Retinal pigment epithelial cell (primary cell): ENCODE data around the gene DACT2.

ENCODE experiments used
- DNase-seq: peaks from one replicate; pipeline ENCODE4 v3.0.0-alpha.2; 2010; ENCODE audit warnings: low read depth
- H3K4me3 ChIP-seq: 2 replicates; pipeline ENCODE4 v1.5.1; 2011; ENCODE audit warnings: mild to moderate bottlenecking, low read length, control low read depth, moderate library complexity
- TF ChIP-seq, protein P1 (sequence below): conservative IDR thresholded peaks from 2 replicates; pipeline ENCODE4 v1.5.1; 2011; ENCODE audit warnings: low read depth, low read length, control low read depth, inconsistent platforms

The DACT2 gene

GRCh38 chr6:168303982-168304751 is 15.4 kb downstream of the DACT2 start:
- TF ChIP-seq, protein P1, sequence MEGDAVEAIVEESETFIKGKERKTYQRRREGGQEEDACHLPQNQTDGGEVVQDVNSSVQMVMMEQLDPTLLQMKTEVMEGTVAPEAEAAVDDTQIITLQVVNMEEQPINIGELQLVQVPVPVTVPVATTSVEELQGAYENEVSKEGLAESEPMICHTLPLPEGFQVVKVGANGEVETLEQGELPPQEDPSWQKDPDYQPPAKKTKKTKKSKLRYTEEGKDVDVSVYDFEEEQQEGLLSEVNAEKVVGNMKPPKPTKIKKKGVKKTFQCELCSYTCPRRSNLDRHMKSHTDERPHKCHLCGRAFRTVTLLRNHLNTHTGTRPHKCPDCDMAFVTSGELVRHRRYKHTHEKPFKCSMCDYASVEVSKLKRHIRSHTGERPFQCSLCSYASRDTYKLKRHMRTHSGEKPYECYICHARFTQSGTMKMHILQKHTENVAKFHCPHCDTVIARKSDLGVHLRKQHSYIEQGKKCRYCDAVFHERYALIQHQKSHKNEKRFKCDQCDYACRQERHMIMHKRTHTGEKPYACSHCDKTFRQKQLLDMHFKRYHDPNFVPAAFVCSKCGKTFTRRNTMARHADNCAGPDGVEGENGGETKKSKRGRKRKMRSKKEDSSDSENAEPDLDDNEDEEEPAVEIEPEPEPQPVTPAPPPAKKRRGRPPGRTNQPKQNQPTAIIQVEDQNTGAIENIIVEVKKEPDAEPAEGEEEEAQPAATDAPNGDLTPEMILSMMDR = no peak

DNA sequence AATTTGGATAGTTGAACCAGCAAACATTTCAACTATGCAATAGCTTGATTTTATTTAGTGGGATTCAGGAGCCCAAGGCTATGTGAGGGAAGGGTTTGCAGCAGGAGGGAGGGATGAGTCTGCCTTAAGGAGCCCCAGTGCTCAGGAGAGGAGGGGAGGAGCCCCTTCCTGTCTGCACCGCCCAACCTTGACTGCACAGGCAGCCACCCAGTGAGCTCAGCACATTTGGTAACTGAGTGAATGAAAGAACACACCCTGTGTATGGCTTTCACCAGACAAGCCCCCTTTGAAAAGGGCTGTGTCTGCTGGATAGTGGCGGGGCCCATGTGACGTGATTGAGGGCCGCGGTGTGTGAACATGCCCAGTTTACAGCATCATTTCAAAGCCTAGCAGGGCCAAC is 17.0 kb downstream of the DACT2 start:
- H3K4me3 ChIP-seq = no peak overlapping the region
- DNase-seq = no peak
- TF ChIP-seq, protein P1 = no peak

More at GRCh38 chr6:168303982-168304751, 15.4 kb downstream of the DACT2 start:
- no peak for DNase-seq
- H3K4me3 ChIP-seq = no peak overlapping the region

DNA sequence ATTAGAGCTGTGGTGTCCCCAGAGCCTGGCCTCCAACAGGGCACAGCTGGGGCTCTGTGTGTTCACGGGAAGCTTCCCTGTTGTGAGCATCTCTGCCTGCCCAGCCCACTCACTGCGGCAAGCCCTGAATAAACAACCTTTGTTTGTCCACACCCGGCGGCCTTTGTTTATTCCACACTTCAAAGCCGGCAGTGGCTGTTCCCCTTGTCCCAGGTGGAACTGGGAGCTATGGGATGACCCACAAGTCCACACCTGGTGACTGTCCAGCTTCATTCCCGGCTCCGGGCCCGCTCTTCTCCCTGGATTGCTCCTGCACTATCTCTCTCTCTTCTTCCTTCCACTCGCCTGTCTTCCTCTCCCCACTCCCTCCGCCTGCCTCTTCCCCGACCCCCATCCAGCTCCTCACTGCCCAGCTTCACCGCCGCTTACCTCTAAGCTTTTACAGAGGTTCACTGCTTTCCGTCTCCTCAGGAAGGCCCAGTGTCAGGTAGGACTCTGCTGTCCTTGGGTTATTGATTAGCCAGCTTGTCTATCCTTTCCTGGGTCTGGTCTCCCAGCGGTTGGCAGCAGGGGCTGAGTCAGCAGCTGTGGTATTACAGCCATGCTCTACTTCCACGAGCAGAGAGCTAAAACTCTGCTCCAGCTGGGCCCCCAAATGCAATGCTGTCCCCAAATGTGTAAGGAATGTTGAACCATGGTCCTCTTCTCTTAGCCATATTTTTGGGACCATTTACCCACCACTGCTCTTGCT is 17.8 kb downstream of the DACT2 start:
- no peak for DNase-seq
- no peak overlapping the region for H3K4me3 ChIP-seq
- TF ChIP-seq, protein P1 = no peak

DNA sequence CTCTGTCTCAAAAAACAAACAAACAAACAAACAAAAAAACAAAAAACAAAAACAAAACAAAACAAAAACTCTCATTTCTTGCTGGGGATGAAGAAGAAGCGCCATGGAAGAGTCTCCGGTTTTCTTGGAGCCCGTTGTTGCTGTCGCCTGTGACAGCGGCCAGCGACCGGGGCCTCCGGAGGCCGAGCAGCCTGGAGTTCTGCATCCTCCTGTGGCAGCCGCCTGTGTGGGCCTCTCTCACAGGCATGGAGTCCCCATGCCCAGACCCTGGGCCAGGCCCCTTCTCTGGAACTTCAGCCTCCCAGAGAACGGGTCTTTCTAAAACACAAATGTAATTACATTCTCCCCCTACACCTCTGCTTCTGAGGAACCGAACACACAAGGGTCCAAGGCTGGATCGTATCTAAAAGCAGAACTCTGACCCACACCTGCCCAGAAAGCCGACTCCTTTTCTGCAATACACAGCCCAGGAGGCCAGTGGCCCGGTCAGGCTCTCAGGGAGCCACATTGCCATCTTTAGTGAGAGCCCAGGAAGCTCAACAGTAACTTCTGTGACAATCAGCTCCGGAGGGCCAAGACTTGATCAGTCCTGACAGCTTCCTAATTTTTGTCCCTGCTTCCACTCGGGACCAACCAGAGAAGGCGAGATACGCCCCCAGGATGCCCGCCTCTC is 18.5 kb downstream of the DACT2 start:
- DNase-seq = no peak
- no peak overlapping the region for H3K4me3 ChIP-seq
- TF ChIP-seq, protein P1 = no peak

- TF ChIP-seq, protein P1 = no peak
- DNase-seq = no peak
- H3K4me3 ChIP-seq = no peak overlapping the region
Measured at GRCh38 chr6:168299541-168300511, 19.8 kb downstream of the DACT2 start.

DNA sequence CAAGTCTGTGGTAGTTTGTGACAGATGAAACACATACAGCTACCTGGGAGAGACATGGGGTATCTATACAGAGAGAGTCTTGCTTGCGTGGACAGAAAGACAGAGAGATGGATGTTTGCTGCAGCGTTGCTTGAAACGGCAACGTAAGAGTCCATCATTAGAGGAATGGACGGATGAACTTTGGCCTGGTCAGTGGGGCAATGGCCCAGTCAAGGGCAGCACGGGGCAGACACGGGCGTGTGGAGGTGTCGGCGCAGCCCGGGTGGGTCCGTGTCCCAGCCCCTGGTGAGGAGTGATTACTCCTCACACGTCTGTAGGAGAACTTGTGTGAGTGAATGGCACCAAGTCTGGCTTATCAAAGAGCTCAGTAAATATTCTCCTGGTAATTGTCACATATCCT is 21.9 kb downstream of the DACT2 start:
- DNase-seq = no peak
- TF ChIP-seq, protein P1 = no peak
- H3K4me3 ChIP-seq = no peak overlapping the region
